Stimulated activated CD4-positive, alpha-beta T cell treated with anti-CD3 and anti-CD28 coated beads, Interleukin-2, amount 100 ng/mL, for 24 hours (primary cell): Measurements from ENCODE around the gene EXOC4.
"Not testable (repeated sequence)": the region's sequence is repeated elsewhere in the genome, so short reads cannot be mapped to it uniquely, and the experiment has no call there.

Source experiments
- DNase-seq, 2 donors: peaks; one replicate each; pipeline ENCODE4 v3.0.0-alpha.2; 2020

The EXOC4 gene

DNA sequence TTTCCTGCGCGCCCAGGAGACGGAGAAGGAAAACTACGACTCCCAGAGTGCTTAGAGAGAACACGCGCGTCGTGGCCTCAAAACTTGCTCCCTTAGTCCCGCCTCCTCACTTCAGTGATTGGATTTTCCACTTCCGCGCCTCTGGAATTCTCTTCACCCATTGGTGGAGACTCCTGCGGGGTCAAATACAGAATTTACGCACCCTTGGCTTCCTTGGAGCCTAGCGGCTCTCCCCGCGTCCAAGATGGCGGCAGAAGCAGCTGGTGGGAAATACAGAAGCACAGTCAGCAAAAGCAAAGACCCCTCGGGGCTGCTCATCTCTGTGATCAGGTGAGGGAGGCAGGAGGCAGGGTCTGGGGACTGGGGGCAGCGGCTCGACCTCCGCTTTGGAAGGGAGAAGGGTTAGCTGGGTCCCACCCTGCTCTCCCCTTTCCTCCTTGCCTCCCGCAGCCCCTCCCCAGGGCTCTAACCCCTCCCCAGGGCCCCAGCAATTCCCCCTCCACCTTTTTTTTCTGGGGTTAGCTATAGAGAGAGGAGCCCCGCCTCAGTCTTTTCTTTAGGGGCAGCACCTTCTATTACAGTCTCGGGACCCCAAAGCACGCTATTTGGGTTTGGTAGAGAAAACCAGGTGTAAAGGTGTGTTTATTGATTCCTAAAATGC, at the start of gene EXOC4:
Gene EXOC4, plus strand, starts transcription at position 221 of the 661 bp plus-strand sequence.
- peak; percentile 82 to 88 for DNase-seq

DNA sequence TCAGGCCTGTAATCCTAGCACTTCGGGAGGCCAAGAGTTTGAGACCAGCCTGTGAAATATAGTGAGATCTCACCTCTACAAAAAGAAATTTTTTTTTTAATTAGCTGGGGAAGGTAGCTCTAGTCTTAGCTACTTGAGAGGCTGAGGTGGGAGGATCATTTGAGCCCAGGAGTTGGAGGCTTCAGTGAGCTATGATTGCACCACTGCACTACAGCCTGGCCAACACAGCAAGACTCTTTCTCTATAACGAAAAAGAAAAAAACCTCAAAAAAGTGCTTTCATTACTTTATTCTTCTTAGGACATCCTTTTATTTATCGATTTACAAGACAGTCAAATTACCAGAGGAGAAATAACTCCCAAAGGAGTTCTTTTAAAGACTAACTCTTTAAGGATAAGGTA, 49.4 kb upstream of the EXOC4 start:
- no peak for DNase-seq

DNA sequence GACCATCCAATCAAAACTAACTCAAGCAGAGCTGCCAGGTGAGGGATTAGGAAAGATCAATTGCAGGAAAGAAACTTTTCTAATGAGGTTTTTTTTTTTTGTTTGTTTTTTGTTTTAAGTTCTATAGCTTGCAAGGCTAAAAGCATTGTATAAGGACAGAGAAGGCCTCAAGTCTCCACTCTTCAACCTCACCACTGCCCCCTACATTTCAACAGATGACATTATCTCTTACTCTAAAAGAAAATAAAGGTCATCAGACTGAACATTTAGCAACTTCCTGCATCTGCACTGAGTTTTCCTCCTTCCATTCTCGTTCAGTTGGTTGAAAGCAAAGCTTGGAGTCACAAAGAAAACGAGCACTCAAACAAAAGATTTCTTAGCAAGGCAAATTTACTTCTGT, 45.2 kb upstream of the EXOC4 start:
- no peak for DNase-seq

DNA sequence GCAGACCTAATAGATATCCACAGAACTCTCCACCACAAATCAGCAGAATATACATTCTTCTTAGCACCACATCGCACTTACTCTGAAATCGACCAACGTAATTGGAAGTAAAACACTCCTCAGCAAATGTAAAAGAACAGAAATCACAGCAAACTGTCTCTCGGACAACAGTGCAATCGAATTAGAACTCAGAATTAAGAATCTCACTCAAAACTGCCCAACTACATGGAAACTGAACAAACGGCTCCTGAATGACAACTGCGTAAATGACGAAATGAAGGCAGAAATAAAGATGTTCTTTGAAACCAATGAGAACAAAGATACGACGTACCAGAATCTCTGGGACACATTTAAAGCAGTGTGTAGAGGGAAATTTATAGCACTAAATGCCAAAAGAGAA, 42.1 kb upstream of the EXOC4 start:
- not testable (repeated sequence) for DNase-seq

DNA sequence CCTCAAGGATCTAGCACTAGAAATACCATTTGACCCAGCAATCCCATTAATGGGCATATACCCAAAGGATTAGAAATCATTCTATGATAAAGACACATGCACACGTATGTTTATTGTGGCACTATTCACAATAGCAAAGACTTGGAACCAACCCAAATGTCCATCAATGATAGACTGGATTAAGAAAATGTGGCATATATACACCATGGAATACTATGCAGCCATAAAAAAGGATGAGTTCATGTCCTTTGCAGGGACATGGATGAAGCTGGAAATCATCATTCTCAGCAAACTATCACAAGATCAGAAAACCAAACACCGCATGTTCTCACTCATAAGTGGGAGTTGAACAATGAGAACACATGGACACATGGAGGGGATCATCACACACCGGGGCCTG, 39.1 kb upstream of the EXOC4 start:
- not testable (repeated sequence) for DNase-seq

DNA sequence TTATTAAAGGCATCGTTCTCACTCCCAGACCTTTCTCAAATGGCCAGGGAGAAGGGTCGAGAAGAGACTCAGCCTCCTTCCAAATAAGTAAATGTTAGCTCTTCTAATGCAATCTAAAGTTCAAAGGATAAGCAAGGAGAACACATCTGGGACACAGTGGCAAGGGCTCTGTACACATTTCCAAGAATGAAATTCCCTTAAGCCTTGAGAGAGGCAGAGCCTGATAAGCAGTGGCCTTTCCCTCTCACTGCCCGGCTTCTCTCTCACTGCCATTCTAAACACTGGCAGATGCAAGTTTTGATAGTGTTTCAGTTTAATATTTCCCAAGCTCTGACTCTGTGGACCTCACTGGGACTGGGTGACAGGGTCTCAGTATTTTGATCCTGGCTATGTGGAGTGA, 35.1 kb upstream of the EXOC4 start:
- DNase-seq, result no peak

DNA sequence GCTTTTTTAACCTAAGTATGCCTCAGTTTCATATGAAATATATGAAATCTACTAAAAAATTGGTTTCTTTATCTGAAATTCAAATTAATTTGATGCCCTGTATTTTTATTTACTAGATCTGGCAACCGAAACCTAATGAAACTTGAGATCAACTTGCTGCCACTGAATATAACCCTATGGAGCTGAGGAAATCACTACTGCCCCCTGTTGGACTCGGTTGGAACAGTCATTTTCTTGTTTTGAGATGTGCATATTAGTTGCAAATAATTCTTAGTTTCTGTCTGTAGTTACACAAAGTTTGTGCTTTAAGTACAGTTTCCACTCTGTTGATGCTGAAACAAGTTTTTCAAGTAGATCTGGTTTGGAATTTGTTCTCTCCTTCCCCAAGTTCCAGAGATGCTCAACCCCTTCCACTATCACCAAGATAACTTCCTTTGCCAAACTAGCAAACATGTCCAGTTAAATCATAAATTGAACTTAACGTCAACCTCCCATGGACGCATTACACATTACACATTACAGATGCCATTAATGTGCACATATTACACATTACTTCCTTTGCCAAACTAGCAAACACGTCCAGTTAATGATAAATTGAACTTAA, 22.2 kb upstream of the EXOC4 start:
- peak; percentile 51 to 57 for DNase-seq

DNA sequence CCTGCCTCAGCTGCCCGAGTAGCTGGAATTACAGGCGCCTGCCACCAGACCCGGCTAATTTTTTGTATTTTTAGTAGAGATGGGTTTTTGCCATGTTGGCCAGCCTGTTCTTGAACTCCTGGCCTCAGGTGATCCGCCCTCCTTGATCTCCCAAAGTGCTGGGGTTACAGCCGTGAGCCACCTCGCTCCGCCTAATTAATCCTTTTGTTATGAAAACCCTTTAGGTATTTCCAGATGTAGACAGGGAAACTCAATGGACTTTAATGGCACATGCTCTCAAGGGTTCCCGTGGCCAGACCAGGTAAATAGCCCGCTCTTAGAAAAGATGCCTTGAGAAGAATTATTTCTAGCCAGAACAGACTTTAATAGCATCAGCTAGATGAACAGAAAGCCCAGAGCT, 19.7 kb upstream of the EXOC4 start:
- no peak for DNase-seq

DNA sequence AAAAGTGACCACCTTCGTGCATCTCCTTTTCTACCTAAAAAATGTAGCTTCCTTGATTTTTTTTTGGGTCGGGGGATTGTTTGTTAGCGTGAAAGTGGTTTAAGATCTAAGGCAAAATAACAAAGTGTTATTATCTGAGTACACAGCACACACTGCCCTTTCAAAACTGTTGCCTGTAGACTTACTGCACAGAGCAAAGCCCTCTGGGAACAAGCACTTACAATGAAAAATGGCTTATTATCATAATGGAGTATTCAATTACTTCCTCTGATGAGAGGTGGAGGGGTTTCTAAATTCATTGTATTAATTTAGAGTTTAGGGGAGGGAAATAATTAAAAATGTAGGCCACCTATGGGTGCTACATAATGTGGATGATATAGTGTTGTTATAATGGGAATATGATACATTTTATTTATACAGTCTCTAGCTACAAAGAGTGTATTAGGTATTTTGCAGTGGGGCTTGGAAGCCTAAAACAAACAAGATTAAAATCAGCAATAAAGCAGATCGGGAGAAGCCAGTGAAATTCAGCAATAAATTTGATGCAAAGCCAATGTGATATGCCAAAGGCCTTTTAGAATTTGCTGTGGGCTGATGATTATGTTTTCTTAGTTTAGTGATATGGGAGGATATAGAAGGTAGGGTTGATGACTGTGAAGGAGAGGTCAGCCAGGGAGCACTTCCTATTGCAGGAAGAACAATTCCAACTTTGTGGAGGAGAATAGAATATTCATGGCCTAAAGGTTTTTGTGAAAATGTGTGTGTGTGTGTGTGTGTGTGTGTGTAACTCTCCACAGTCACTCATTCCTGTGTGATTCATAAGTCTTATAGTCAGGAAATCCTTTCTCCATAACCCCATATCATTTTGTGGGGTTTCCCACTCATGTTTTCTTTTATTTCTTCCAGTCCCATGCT, 17.7 kb upstream of the EXOC4 start:
- DNase-seq, result no peak

DNA sequence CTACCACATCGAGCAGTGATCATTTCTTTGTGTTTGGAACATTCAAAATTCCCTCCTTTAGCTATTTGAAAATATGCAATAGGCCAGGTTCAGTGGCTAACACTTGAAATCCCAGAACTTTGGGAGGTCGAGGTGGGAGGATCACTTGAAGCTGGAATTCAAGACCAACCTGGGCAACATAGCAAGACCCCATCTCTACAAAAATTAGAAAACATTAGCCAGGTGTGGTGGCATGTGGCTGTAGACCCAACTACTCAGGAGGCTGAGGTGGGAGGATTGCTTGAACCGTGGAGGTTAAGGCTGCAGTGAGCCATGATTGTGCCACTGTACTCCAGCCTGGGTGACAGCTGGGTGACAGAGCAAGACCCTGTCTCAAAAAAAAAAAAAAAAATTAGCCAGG, 15.3 kb upstream of the EXOC4 start:
- DNase-seq, result no peak

DNA sequence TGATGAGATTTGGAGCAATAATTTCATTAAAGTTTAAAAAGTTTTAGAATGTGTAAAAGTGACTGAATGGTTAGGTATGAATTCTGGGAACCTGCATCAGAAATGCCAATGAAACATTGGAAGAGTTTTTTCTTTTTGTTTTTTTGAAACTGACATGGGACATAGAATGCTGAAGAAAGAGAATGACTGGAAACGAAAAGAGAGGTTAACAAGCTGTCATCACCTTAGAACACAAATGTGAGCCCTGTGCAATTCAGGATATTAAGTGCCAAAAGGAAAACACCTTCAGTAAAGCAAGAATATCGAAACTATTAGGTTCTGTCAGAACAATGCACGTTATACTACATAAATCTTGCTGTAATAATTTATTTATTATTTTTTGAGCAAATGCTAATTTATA, 12.6 kb upstream of the EXOC4 start:
- DNase-seq, result no peak

DNA sequence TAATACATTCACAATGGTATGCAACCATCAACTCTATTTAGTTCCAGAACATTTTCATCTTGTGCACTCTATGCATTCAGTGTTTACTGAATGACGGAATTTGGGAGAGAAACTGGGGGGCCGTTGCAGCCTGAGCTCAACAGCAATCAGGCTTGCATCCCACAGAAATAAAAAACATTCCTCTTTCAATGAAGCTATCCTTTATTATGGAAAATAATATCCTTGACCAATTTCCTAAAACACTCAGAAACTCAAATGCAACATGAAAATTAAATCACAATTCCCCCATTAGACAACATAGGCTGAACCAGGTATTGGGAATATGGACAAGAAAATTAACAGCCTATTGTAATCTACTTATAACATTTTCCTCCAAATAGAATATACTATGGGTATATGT, 6.3 kb upstream of the EXOC4 start:
- DNase-seq, result no peak

DNA sequence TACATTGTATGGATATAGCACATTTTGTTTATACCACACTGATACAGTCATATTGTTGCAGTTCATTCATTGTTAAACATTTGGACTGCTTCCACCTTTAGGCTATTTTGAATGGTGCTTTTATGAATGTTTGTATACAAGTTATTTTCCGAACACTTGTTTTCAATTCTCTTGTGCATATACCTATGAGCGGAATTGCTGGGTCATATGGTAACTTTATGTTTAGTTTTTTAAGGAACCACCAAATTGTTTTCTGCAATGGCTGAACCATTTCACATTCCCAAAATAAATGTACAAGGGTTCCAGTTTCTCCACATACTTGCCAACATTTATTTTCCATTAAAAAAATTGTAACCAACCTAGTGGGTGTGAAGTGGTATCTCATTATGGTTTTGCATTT, 4.0 kb upstream of the EXOC4 start:
- DNase-seq, result no peak

DNA sequence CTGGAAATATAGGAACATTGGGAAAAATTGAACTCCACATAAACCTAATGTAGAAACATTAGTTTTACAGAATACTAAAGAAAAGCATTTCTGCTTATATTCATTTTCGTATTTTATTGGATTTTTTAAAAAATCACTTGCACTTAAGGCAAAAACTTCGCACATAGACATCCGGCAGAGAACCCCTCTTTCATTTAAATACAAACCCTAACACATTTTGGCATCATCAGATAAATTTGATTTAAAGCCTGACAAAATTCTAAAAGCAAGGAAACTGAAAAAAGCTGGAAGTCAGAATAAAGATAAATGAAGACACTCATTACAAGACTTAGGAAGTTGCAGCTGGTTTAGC, 396 bp upstream of the EXOC4 start:
- no peak for DNase-seq

DNA sequence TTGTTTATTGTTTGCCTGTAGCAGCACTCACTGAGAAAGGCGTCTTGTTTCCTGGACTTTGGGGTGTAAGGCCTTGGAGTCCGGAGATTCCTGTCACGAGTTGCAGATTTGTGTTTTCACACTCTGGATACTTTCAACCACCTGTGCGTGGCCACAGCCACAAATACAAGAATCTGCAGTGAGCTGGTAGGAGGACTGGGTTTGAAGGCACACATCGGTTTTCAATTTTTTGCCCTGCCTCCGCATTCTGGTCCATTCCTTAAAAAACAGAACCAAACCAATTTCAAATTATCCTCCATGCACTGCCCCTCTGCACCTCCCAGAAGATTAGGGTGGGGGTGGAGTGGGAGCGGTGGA, 619 bp downstream of the EXOC4 start:
- DNase-seq, result peak; percentile 4 to 20

DNA sequence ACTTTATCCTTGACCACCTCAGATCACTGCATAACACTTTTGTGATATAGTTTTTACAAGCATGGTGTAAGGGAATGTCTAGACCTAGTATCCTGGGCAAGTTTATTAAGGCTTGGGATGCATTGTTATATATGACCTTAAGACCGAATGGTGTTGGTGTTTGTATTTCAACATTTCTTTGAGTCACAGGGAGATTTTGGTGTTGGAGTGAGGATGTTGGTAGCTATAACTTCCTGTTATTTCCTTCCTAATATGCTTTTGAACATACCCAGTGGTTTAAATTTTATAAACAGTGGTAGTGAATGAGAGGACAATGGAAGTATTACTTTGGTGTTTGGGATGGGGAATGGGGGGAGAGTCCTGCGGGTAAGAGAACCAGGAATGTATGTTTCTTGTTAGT, 2.6 kb downstream of the EXOC4 start:
- no peak for DNase-seq

DNA sequence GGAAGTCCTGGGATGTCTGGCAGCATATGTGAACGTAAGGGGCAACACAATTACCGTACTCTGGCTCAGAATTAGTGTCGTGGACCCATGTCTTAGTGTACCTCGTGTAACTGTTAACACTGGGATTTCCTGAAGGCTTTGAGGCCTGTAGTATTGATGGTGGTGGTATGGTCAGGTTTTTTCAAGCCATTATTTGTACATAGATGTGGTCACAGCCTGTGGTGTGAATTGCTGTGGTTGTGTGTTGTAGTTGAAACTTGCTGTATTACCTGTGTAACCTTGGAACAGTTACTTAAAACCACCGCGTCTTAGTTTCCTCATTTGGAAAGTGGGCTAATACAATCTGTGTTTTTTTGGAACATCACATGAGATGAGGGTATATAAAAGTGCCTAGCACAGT, 5.3 kb downstream of the EXOC4 start:
- no peak for DNase-seq

DNA sequence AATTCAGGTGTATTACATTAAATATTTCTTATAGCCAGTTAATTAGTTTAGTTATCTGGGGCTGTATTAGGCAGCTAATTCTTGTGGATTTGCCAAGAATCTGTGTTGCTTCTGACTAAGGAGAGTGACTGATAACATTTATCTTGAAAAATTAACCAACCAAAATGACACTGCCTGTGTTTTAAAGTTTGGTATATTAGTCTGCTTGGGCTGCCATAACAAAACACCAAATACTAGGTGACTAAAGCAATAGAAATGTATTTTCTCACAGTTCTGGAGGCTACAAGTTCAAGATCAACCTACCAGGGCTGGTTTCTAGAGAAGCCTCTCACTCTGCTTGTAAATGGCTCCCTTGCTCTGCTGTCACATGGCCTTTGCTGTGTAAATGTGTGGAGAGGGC, 12.9 kb downstream of the EXOC4 start:
- DNase-seq, result no peak

DNA sequence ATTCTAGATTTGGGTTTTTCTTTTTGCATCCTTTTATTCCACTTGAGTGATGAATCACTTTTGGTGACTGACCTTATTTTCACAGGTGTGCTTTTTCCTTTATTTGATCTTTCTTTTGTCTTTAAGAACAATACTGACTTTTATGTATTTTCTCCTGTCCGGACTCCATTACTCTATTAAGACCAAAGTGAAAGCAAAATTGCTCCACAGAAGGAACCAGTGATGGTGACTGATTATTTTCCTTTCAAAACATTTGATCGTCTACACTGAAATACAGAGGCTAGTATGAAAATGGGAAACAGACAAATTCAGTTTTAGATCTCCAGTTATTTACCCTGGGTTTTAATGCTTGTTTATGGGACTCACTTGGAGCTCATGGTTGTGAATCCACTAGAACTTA, 15.5 kb downstream of the EXOC4 start:
- DNase-seq, result no peak

DNA sequence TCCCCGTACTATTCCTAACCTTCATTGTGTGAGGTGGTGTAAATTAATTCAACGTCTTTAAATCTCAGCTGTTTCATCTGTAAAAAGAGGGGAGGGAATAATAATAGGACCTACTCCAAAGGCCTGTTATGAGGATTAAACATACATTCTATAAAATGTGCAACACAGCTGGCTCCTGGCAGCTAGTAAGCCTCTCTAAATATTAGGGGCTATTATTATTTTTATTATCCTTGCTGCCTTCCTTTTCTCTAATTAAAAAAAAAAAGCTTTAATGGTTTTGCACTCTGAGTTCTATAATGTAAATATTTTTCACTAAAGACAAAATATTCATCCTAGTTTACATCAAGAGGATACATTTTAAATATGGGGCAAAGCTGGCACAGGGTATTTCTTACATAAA, 19.5 kb downstream of the EXOC4 start:
- DNase-seq, result no peak

DNA sequence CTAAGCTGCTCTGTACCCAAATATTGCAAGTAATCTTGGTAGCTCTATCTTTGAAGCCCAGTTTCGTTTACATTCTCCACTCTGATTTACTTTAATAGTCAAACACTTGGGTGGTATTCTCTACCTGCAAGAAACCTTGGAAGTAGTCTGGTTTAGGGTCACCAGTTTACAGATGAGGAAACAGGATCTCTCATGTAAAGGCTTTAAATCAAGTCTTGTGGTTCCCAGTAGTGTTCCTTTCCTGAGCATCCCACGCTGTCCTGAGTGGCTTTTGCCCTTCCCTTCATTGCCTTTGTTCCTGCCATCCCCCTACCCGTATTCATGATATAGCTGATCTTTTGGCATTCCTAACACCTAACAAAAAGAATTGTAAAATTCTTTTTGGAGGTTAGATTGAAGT, 20.3 kb downstream of the EXOC4 start:
- DNase-seq, result no peak

DNA sequence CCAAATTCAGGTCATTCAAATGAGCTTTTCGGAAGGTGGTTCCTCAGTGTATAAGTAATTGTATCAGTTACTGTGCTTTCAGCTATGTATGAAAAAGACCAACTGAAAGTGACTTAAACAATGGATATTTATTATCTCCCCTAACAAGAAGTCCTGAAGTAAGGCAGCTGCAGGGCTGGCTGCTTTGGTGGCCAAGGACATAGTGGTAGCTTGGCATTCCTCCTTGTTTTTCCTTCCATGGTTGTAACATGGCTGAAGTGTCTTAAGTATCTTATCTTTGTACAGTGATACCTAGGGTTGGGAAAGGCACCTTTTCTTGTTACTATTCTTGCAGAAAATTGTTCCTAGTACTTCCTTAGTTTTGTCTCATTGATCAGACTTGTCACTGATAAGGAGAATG, 21.4 kb downstream of the EXOC4 start:
- no peak for DNase-seq

DNA sequence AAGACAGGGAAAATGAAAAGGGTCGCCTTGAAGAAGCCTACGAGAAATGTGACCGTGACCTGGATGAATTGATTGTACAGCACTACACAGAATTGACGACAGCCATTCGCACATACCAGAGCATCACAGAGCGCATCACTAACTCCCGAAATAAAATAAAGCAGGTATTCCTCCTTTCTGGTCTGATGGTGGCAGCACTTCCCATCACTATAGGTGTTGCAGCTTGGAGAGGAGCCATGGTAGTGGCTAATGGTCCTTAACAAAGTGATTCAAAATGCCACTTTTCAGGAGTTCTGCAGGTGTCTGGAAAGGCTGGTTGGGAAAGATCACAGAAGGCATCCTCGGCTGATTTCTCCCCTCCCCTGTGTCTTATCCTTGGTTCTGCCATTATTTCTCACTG, 22.1 kb downstream of the EXOC4 start:
- no peak for DNase-seq

DNA sequence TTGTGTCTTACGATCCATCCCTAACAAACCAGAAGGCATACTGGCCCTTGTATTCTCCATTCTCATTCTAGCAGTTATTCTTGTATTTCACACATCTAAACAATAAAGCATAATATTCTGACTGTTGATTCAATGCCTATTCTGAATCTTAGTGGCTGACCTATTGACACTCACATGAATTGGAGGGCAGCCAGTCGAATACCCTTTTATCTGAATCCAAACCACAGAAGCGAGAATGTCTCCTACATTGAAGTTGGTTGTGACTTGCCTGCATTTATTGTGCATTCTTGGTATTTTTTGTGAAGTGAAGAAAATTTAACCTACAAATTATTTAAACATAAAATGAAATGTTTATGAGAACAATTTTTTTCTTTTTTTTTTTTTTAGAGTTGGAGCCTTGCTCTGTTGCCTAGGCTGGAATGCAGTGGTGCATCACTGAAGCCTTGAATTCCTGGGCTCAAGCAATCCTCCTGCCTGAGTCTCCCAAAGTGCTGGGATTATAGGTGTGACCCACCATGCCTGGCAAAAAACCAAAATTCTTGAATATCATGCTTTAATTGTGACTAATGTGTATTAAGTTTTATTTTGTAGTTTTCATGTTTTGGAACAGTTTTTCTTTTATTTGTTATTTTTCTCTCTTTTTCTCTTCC, 22.7 kb downstream of the EXOC4 start:
- no peak for DNase-seq
